OCI-LY7 (cell line): ENCODE data around the gene ROMO1.

ENCODE experiments used
- EZH2phosphoT487 ChIP-seq: fragments of 200-600 bp; sonication (generic); IDR thresholded peaks from 2 replicates; pipeline ENCODE4 v1.6.1; 2018; ENCODE audit warnings: low read depth, borderline replicate concordance, mild to moderate bottlenecking, mixed run types, antibody characterized with exemption, low read length, moderate library complexity, mixed read lengths
- TF ChIP-seq, protein P1 (sequence below): fragments of 200-600 bp; sonication (generic); conservative IDR thresholded peaks from 2 replicates; pipeline ENCODE4 v1.5.1; 2014; ENCODE audit warnings: mild to moderate bottlenecking, antibody characterized with exemption, low read length, moderate library complexity, mixed read lengths

DNA sequence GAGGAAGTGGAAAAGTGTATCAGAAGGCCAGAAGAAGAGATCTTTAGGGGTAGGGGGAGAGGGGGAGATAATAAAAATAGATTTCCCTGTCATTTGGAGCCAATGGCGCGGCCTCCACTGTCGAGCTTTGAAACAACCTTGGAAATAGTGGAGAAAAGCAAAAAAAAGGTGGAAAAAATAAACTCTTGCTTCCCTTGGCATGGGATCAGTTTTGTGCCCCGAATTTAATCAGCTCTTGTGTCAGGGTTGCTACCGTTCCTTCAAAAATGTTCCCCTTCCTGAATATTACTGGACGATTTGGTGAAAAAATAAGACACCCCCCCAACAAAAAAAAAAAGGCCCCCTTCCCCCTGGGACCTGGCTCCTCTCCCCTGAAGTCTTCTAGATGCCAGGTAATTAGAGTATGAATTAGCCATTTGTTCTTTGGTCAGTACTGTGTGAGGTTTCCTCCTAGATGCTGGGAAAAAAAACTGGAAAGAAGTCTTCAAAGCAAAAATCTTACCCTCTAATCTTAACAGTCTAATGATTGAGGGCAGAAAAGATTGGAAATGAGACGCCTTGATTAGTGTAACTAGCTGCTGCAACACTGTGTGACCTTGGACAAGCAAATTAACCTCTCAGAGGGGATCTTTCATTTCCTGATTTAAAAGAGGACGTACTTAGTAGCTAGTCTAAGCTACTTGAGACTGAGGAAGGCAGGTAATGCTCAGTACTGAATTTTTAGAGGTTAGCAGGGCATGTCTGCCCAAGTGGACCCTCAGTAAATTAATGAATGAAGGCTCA lies 43.7 kb downstream of the ROMO1 start:
- TF ChIP-seq, protein P1, sequence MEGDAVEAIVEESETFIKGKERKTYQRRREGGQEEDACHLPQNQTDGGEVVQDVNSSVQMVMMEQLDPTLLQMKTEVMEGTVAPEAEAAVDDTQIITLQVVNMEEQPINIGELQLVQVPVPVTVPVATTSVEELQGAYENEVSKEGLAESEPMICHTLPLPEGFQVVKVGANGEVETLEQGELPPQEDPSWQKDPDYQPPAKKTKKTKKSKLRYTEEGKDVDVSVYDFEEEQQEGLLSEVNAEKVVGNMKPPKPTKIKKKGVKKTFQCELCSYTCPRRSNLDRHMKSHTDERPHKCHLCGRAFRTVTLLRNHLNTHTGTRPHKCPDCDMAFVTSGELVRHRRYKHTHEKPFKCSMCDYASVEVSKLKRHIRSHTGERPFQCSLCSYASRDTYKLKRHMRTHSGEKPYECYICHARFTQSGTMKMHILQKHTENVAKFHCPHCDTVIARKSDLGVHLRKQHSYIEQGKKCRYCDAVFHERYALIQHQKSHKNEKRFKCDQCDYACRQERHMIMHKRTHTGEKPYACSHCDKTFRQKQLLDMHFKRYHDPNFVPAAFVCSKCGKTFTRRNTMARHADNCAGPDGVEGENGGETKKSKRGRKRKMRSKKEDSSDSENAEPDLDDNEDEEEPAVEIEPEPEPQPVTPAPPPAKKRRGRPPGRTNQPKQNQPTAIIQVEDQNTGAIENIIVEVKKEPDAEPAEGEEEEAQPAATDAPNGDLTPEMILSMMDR, result no peak
- TF ChIP-seq EZH2phosphoT487, result no peak
